DMS79 treated with DMSO at 0.1 percent for 48 hours (cell line): Measurements from ENCODE around the gene RAMP3.
"Not testable (repeated sequence)": the region's sequence is repeated elsewhere in the genome, so short reads cannot be mapped to it uniquely, and the experiment has no call there.

Experiments
- DNase-seq: peaks from one replicate; lab custom pipeline; 2025; lab: John Stamatoyannopoulos, UW

Gene RAMP3, protein sequence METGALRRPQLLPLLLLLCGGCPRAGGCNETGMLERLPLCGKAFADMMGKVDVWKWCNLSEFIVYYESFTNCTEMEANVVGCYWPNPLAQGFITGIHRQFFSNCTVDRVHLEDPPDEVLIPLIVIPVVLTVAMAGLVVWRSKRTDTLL

GRCh38 chr7:45157653-45158401, at the start of gene RAMP3:
Gene RAMP3 (plus strand): TSS chr7:45157791. CDS start chr7:45157829, 38 bp downstream.
- DNase-seq, result peak; percentile 40

DNA sequence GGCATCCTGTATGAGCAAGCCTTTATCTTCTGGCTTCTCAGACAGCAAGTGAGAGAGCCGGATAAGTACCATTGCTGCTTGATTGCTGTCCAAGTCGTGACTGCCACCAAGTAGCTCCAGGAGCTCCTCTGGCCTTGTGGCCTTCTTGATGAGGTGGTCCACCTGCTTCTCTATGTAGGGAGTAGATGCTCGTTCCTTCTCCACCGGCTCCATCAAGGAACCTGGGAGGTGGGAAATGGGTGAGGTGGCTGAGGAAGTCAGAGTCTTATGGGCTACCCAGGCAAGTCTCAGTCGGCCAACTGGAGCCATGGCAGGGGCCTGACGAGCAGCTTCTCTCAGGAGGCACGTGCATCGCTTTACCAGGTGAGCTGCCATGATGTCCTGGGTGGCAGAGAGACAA, 48.7 kb upstream of the RAMP3 start:
- no peak for DNase-seq

- DNase-seq, result peak; percentile 99
These were observed 46.0 kb upstream of the RAMP3 start, which contains the start of gene TBRG4 for GRCh38 chr7:45111298-45112223. Gene TBRG4 (minus strand): TSS chr7:45111697. CDS start chr7:45109237, 2,460 bp downstream.

DNA sequence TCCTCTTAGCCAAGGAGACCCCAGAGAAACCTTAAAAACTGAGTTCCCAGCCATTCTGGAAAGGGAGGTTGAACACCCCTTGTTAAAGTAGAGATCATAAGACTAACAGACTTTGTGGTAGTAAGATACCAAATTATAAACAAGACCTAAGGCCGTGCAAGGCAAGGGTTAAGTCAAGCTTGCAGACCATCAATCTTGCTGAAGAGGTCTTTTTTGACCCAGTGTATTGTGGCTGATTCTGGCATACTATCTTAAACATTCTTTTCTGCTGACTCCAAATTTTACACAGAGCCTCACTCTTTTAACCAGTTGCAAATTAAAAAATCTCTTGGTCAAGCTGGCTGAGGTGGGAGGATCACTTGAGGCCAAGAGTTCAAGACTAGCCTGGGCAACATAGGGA, 44.9 kb upstream of the RAMP3 start:
- no peak for DNase-seq

DNA sequence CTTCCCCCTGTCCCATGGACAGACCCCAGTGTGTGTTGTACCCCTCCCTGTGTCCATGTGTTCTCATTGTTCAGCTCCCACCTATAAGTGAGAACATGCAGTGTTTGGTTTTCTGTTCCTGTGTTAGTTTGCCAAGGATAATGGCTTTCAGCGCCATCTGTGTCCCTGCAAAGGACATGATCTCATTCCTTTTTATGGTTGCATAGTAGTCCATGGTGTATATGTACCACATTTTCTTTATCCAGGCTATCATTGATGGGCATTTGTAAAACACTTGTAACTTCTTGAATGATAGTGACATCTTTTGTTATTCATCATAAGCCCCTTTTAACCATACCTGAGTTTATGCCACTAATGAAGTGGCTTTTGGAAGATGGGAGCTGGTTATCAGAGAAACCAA, 43.3 kb upstream of the RAMP3 start:
- not testable (repeated sequence) for DNase-seq

- no peak for DNase-seq
These were observed 42.7 kb upstream of the RAMP3 start for GRCh38 chr7:45114926-45115325.

DNA sequence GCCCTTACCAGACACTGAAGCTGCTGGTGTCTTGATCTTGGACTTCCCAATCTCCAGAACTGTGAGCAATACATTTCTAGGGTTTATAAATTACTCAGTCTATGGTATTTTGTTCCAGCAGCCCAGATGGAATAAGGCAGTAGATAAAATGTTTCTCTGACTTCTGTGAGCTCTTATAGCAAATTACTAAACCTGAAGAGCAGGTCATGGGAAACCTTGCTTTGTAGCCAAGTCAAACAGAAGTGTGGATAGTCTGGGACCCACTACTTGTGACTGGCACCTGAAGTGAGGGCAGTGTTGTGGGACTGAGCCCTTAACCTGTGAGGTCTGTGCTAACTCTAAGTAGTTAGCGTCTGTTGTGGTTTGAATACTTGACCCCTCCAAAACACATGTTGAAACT, 41.5 kb upstream of the RAMP3 start:
- DNase-seq, result no peak

- DNase-seq, result no peak
These were observed 40.0 kb upstream of the RAMP3 start for GRCh38 chr7:45117582-45117981.

DNA sequence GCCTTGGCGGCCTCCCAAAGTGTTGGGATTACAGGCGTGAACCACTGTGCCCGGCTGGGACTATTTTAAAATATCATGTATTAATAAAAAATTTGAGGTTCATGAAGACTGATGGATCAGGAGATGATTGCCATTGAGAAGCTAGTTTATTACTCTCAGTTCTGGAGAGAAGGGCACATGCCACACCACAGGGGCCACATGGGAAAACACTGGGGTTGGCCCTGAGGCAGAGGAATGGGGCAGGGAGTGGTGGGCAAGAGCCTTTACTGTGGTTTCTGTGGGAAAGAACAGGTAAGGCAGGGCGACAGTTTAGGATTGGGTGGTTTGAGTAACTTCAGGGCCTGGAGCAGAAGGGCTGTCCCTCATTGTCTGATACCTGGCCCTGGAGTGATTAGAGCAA, 39.3 kb upstream of the RAMP3 start:
- no peak for DNase-seq

GRCh38 chr7:45118889-45119331, 38.7 kb upstream of the RAMP3 start:
- no peak for DNase-seq

- DNase-seq, result no peak
These were observed 38.0 kb upstream of the RAMP3 start for GRCh38 chr7:45119550-45119949.

DNA sequence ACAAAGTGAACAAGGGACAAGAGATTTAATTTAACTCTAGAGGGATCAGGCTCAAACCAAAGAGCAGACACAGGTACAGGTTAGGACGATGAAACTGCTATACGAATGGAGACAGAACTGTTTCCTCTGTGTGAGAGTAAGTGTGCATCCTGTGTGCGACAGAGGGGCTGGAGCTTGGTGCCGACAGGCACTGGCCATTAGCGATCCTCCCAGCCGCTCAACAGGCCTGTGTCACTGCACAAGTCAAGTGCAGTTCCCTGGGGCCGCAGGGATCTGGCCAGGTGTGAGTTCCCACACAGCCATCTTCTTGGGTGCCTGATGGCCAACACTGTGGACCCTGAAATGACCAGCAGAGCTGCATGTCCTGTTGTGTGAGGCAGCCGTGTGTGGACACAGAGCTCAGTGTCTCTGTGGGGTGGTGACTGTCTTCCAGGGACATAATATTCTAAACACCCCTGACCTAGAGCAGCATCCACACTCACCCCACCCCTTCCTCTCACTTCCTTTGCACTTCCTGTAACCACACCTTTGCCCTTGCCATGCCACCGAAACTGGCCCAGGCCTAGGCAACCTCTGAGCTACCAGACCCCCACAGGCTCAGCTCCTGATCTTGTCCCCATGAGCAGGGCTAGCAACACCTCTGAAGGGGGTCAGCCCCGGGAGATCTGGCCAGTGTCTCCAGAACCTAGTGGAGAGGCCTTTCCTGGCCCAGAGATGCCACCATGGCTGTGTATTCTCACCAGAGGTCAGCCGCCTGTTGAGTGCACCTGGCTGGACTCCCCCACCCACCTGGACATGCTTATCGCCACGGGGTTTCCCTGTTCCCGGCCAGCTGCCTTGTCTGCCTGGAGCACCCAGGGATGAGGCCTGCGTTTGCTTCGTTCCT, 34.4 kb upstream of the RAMP3 start:
- no peak for DNase-seq

GRCh38 chr7:45123913-45124710, 33.5 kb upstream of the RAMP3 start:
- DNase-seq, result no peak

DNA sequence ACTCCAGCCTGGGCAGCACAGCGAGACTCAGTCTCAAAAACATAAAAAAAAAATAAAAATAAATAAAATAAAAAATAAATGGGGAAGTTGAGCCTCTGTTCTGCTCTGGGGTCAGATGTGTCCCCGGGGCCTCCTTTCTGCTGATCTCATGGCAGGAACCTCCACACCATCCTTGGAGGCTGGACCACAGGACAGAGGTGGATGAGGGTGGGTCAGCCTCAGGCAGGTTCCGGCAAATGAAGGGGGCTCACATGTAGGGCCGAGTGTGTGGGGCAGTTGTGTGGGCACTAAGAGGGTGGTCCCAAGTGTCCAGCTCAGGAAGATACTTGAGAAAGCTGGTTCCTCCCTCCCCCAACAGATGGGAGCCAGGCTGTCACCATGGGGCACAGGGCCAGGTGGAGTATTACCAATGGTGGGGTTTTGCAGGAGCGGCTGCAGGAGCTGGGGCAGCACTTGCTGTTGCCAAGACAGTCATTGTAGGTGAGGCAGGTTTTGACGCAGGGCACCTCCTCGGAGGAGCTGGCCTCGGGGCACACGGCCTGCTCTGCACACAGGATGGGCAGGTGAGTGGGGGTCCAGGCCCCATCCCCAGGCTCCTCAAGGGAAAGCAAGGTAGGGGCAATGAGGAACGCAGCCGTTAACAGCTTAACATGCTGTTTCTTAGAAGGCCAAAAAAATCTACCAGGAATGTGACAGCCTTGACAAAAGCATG, 32.2 kb upstream of the RAMP3 start:
- DNase-seq, result no peak

GRCh38 chr7:45126201-45126600, 31.4 kb upstream of the RAMP3 start:
- no peak for DNase-seq

- no peak for DNase-seq
These were observed 30.7 kb upstream of the RAMP3 start for GRCh38 chr7:45126920-45127319.

DNA sequence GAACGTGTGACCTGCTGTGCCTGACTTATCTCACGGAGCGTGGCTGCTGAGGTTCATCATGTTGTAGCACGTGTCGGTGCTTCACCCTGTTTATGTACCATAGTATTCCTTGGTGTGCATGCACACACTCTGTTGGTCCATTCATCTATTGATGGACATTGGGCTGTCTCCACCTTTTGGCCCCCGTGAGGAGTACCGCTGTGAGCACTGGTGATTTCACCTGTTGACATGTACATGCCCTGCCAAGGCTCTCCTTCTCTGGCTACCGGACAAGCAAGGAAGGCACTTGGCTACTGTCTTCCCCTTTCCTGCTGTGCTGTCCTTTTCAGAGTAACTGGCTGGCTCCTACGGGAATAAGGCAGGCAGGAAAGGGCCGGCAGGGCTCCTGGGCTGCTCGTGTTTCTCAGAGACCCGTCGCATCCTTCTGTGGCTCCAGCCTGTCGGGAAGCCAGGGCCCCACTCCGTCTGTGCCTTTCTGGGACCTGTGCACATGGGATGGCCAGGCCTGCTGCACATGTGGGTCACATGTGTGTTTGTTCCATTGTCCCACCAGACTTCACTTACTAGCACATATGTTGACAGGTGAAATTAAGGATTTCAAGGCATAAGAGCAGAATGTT, 28.3 kb upstream of the RAMP3 start:
- no peak for DNase-seq

GRCh38 chr7:45129906-45130305, 27.7 kb upstream of the RAMP3 start:
- DNase-seq, result no peak

- DNase-seq, result peak; percentile 20
These were observed 26.7 kb upstream of the RAMP3 start for GRCh38 chr7:45130910-45131309.

- no peak for DNase-seq
These were observed 25.7 kb upstream of the RAMP3 start for GRCh38 chr7:45131891-45132290.
